HG02938 (cell line): ENCODE results near the gene GLE1.
"Not testable (repeated sequence)": the region's sequence is repeated elsewhere in the genome, so short reads cannot be mapped to it uniquely, and the experiment has no call there.

Experiments
- ATAC-seq: cut with Tn5 transposase; IDR thresholded peaks from one replicate; pipeline ENCODE4 v1.9.1; 2021; ENCODE audit warnings: mild to moderate bottlenecking, moderate library complexity; ENCODE audit not compliant: unreplicated experiment

GLE1 gene

GRCh38 chr9:128495296-128495695 lies 9.2 kb upstream of the GLE1 start:
- ATAC-seq = no peak

- ATAC-seq = no peak
Measured at GRCh38 chr9:128495804-128496417, 8.6 kb upstream of the GLE1 start.

- ATAC-seq = no peak
Measured at GRCh38 chr9:128497824-128498610, 6.5 kb upstream of the GLE1 start.

GRCh38 chr9:128498911-128499310 lies 5.6 kb upstream of the GLE1 start:
- no peak for ATAC-seq

GRCh38 chr9:128499920-128500319 lies 4.6 kb upstream of the GLE1 start:
- no peak for ATAC-seq

- not testable (repeated sequence) for ATAC-seq
Measured at GRCh38 chr9:128503415-128503825, 1.1 kb upstream of the GLE1 start.

- no peak for ATAC-seq
Measured at GRCh38 chr9:128503870-128504269, 649 bp upstream of the GLE1 start.

- no peak for ATAC-seq
Measured at GRCh38 chr9:128505414-128505765, 871 bp downstream of the GLE1 start.

GRCh38 chr9:128505906-128506305 lies 1.4 kb downstream of the GLE1 start:
- not testable (repeated sequence) for ATAC-seq

- ATAC-seq = no peak
Measured at GRCh38 chr9:128512820-128513219, 8.3 kb downstream of the GLE1 start.

GRCh38 chr9:128521956-128522355 lies 17.4 kb downstream of the GLE1 start:
- ATAC-seq = no peak

GRCh38 chr9:128523199-128523925 lies 18.8 kb downstream of the GLE1 start:
- no peak for ATAC-seq

GRCh38 chr9:128526720-128527119 lies 22.2 kb downstream of the GLE1 start:
- ATAC-seq = no peak

- no peak for ATAC-seq
Measured at GRCh38 chr9:128528445-128529160, 24.1 kb downstream of the GLE1 start.

GRCh38 chr9:128529191-128529590 lies 24.7 kb downstream of the GLE1 start:
- no peak for ATAC-seq

- ATAC-seq = no peak
Measured at GRCh38 chr9:128532581-128532980, 28.1 kb downstream of the GLE1 start.

- no peak for ATAC-seq
Measured at GRCh38 chr9:128540634-128541360, 36.3 kb downstream of the GLE1 start.

GRCh38 chr9:128546504-128546903 lies 42.0 kb downstream of the GLE1 start:
- no peak for ATAC-seq

GRCh38 chr9:128548876-128549275 lies 44.4 kb downstream of the GLE1 start:
- ATAC-seq = no peak

- ATAC-seq = no peak
Measured at GRCh38 chr9:128550226-128550625, 45.7 kb downstream of the GLE1 start.
